ENCODE results near the gene DRC3.
"Not testable (repeated sequence)": the region's sequence is repeated elsewhere in the genome, so short reads cannot be mapped to it uniquely, and the experiment has no call there.

DRC3 gene

GRCh38 chr17:17952691-17953090 is 20.0 kb upstream of the DRC3 start (continued):
- TF ChIP-seq CSRNP3 (CRISPR knock-in tag; IDR thresholded peaks at IDR 0.05): no peak
- no peak for TF ChIP-seq SNAI2 (CRISPR knock-in tag; IDR thresholded peaks at IDR 0.05)
- TF ChIP-seq RARB (CRISPR knock-in tag; IDR thresholded peaks at IDR 0.05): no peak

- no peak for TF ChIP-seq ZNF70 (CRISPR knock-in tag; IDR thresholded peaks at IDR 0.05)
- no peak for TF ChIP-seq CREB5 (CRISPR knock-in tag; IDR thresholded peaks at IDR 0.05; ENCODE audit: low read depth)
- no peak for TF ChIP-seq POU6F1 (CRISPR knock-in tag; IDR thresholded peaks at IDR 0.05; ENCODE audit: borderline replicate concordance, low read depth)
- no peak for TF ChIP-seq CSDC2 (CRISPR knock-in tag; IDR thresholded peaks at IDR 0.05)
- TF ChIP-seq SNAI2 (CRISPR knock-in tag; IDR thresholded peaks at IDR 0.05): no peak
- TF ChIP-seq PATZ1 (CRISPR knock-in tag; IDR thresholded peaks at IDR 0.05; ENCODE audit: borderline replicate concordance): no peak
- TF ChIP-seq ARNTL (CRISPR knock-in tag; IDR thresholded peaks at IDR 0.05; ENCODE audit: borderline replicate concordance, low read depth): no peak
- TF ChIP-seq CSRNP3 (CRISPR knock-in tag; IDR thresholded peaks at IDR 0.05): no peak
- TF ChIP-seq TSHZ2 (CRISPR knock-in tag; IDR thresholded peaks at IDR 0.05): no peak
- no peak for TF ChIP-seq TCF4 (CRISPR knock-in tag; IDR thresholded peaks at IDR 0.05; ENCODE audit: borderline replicate concordance)
- no peak for TF ChIP-seq ZNF565 (CRISPR knock-in tag; conservative IDR thresholded peaks at IDR 0.05; ENCODE audit: low read depth)
- TF ChIP-seq ZFP3 (CRISPR knock-in tag; IDR thresholded peaks at IDR 0.05): no peak
- no peak for TF ChIP-seq ZNF8 (CRISPR knock-in tag; IDR thresholded peaks at IDR 0.05)
- no peak for TF ChIP-seq ISL1 (CRISPR knock-in tag; IDR thresholded peaks at IDR 0.05)
- no peak for TF ChIP-seq ZC3H10 (CRISPR knock-in tag; IDR thresholded peaks at IDR 0.05)
- no peak for TF ChIP-seq BACH2 (CRISPR knock-in tag; IDR thresholded peaks at IDR 0.05; ENCODE audit: borderline replicate concordance)
- ATAC-seq: no peak
These were observed 18.6 kb upstream of the DRC3 start for GRCh38 chr17:17954079-17954478.

GRCh38 chr17:17955790-17956341 is 16.8 kb upstream of the DRC3 start:
- ATAC-seq: not testable (repeated sequence)

- no peak for ATAC-seq
- TF ChIP-seq ZFP3 (CRISPR knock-in tag; IDR thresholded peaks at IDR 0.05): no peak
- no peak for TF ChIP-seq ZNF8 (CRISPR knock-in tag; IDR thresholded peaks at IDR 0.05)
- no peak for TF ChIP-seq GLIS3 (CRISPR knock-in tag; IDR thresholded peaks at IDR 0.05)
- no peak for TF ChIP-seq TOX (CRISPR knock-in tag; IDR thresholded peaks at IDR 0.05; ENCODE audit: borderline replicate concordance)
- no peak for TF ChIP-seq POU6F1 (CRISPR knock-in tag; IDR thresholded peaks at IDR 0.05; ENCODE audit: borderline replicate concordance, low read depth)
- TF ChIP-seq SNAI2 (CRISPR knock-in tag; IDR thresholded peaks at IDR 0.05): no peak
- TF ChIP-seq ESRRG (CRISPR knock-in tag; IDR thresholded peaks at IDR 0.05): no peak
- TF ChIP-seq CREB5 (CRISPR knock-in tag; IDR thresholded peaks at IDR 0.05; ENCODE audit: low read depth): no peak
- no peak for TF ChIP-seq ISL1 (CRISPR knock-in tag; IDR thresholded peaks at IDR 0.05)
- TF ChIP-seq ZC3H10 (CRISPR knock-in tag; IDR thresholded peaks at IDR 0.05): no peak
- no peak for TF ChIP-seq PPARA (CRISPR knock-in tag; IDR thresholded peaks at IDR 0.05; ENCODE audit: borderline replicate concordance)
- no peak for TF ChIP-seq ARNTL (CRISPR knock-in tag; IDR thresholded peaks at IDR 0.05; ENCODE audit: borderline replicate concordance, low read depth)
- no peak for TF ChIP-seq BACH2 (CRISPR knock-in tag; IDR thresholded peaks at IDR 0.05; ENCODE audit: borderline replicate concordance)
- TF ChIP-seq ZNF70 (CRISPR knock-in tag; IDR thresholded peaks at IDR 0.05): no peak
These were observed 15.1 kb upstream of the DRC3 start for GRCh38 chr17:17957584-17957916.

Measured in SK-N-SH treated with all-trans-retinoic acid at 6 μM for 48 hours (cell line).